ENCODE data around the gene EMILIN1. TPM values are rescaled to one million over a fixed set of nuclear protein-coding genes. Genes with fewer than 3 reads are reported as not detected.

Gene EMILIN1
- polyA plus RNA-seq, 1 of the 3 experiments (the other 2 are of a cell fraction), result 286 TPM

- H3K4me2 ChIP-seq, result no peak overlapping the region
- 95% methylated on average over 17 of the region's 17 CpGs for WGBS (ENCODE audit: low lambda C conversion rate)
- peaks cover 15% of the 10 kb centered on the region for H3F3A ChIP-seq (replicated peaks; ENCODE audit: insufficient read depth)
- H3K27ac ChIP-seq (ENCODE audit: low read depth in 2 of 2, low read length in 1 of 2), result no peak overlapping the region
- peaks cover 28% of the 10 kb centered on the region for H3K79me2 ChIP-seq (ENCODE audit: insufficient read depth)
- no peaks in the 10 kb centered on the region for H3K9me3 ChIP-seq
- no peak for DNase-seq
- no peaks in the 10 kb centered on the region; the same call in 1 of the 2 replicates for H4K20me1 ChIP-seq (ENCODE audit: insufficient read depth)
- H3K9ac ChIP-seq, result no peak overlapping the region
- H3K36me3 ChIP-seq (replicated peaks in 1 of 2; ENCODE audit: control insufficient read depth in 1 of 2, insufficient read depth in 2 of 2, low read length in 1 of 2), result peaks cover 31 to 81% of the 10 kb centered on the region in 2 experiments
- H3K9me2 ChIP-seq, result no peaks in the 10 kb centered on the region
- CTCF ChIA-PET, result interaction anchor here (1.1 to 2.3 kb wide), 8 partner anchors 11 to 193 kb away, joined by 3 to 12 read pairs (median 6); partner anchors contain the start of gene KHK
- H3K4me1 ChIP-seq (ENCODE audit: control insufficient read depth in 1 of 2, insufficient read depth in 2 of 2, low read depth in 1 of 2, low read length in 1 of 2), result peaks cover 8 to 15% of the 10 kb centered on the region in 2 experiments; a peak in 3 of 4 replicates
- no peak overlapping the region for H2AFZ ChIP-seq (ENCODE audit: low read depth)
- no peaks in the 10 kb centered on the region for H3K27me3 ChIP-seq (ENCODE audit: insufficient read depth)
- no peak overlapping the region for H3K4me3 ChIP-seq (ENCODE audit: low read depth in 2 of 2, low read length in 1 of 2)
- TF ChIP-seq REST (IDR thresholded peaks at IDR 0.05; ENCODE audit: low read depth, low read length), result no peak
- no peak for TF ChIP-seq SIN3A (IDR thresholded peaks at IDR 0.05; ENCODE audit: borderline replicate concordance, low read depth, low read length)
- POLR2A ChIA-PET, result interaction anchor here (0.7 to 2.7 kb wide), 3 partner anchors 11 to 12 kb away, joined by 3 to 8 read pairs (median 4); partner anchors contain the start of gene AGBL5
Observed at GRCh38 chr2:27038631-27039339, 39.6 kb upstream of the EMILIN1 start.

GRCh38 chr2:27039426-27039825 lies 39.0 kb upstream of the EMILIN1 start:
- H3K9me2 ChIP-seq, result no peaks in the 10 kb centered on the region
- H3K27ac ChIP-seq (ENCODE audit: low read depth in 2 of 2, low read length in 1 of 2), result no peak overlapping the region
- CTCF ChIA-PET, result interaction anchor here (0.8 to 2.3 kb wide), 7 partner anchors 11 to 78 kb away, joined by 3 to 12 read pairs (median 6); partner anchors contain the start of gene KHK
- no peak overlapping the region for H2AFZ ChIP-seq (ENCODE audit: low read depth)
- no peak overlapping the region for H3K4me2 ChIP-seq
- no peaks in the 10 kb centered on the region for H3K27me3 ChIP-seq (ENCODE audit: insufficient read depth)
- H3K9me3 ChIP-seq, result no peaks in the 10 kb centered on the region
- H3K9ac ChIP-seq, result no peak overlapping the region
- H3K4me3 ChIP-seq (ENCODE audit: low read depth in 2 of 2, low read length in 1 of 2), result no peak overlapping the region
- H3K4me1 ChIP-seq (ENCODE audit: control insufficient read depth in 1 of 2, insufficient read depth in 2 of 2, low read depth in 1 of 2, low read length in 1 of 2), result peaks cover 3 to 10% of the 10 kb centered on the region in 2 experiments; a peak in 2 of 4 replicates
- peaks cover 31 to 81% of the 10 kb centered on the region in 2 experiments for H3K36me3 ChIP-seq (replicated peaks in 1 of 2; ENCODE audit: control insufficient read depth in 1 of 2, insufficient read depth in 2 of 2, low read length in 1 of 2)
- H3F3A ChIP-seq (replicated peaks; ENCODE audit: insufficient read depth), result peaks cover 15% of the 10 kb centered on the region
- peaks cover 22% of the 10 kb centered on the region for H3K79me2 ChIP-seq (ENCODE audit: insufficient read depth)
- WGBS (ENCODE audit: low lambda C conversion rate), result 96% methylated on average over 6 of the region's 6 CpGs
- DNase-seq, result no peak
- POLR2A ChIA-PET, result interaction anchor here (1.5 to 2.7 kb wide), 2 partner anchors 10 to 11 kb away, joined by 4 to 8 read pairs; partner anchors contain the start of gene AGBL5
- no peaks in the 10 kb centered on the region; the same call in 1 of the 2 replicates for H4K20me1 ChIP-seq (ENCODE audit: insufficient read depth)
- TF ChIP-seq CTCF (IDR thresholded peaks at IDR 0.05) (no peak), EP300 (IDR thresholded peaks at IDR 0.05; ENCODE audit: borderline replicate concordance in 1 of 2, low read depth in 1 of 2, low read length in 1 of 2) (no peak), POLR2AphosphoS5 (IDR thresholded peaks at IDR 0.05; ENCODE audit: low read depth, low read length) (no peak), TAF1 (IDR thresholded peaks at IDR 0.05; ENCODE audit: borderline replicate concordance, low read depth, low read length) (no peak), CHD2 (IDR thresholded peaks at IDR 0.05; ENCODE audit: low read length, partially characterized antibody) (no peak), IRF3 (IDR thresholded peaks at IDR 0.05; ENCODE audit: low read depth, low read length) (no peak), GATA2 (CRISPR knock-in tag; IDR thresholded peaks at IDR 0.05) (no peak), USF2 (IDR thresholded peaks at IDR 0.05; ENCODE audit: borderline replicate concordance, low read depth, low read length) (no peak), EZH2phosphoT487 (IDR thresholded peaks at IDR 0.05; ENCODE audit: borderline replicate concordance, low read depth) (no peak), RXRA (IDR thresholded peaks at IDR 0.05; ENCODE audit: borderline replicate concordance, low read depth) (no peak), NRF1 (IDR thresholded peaks at IDR 0.05; ENCODE audit: low read depth, low read length) (no peak), JUND (IDR thresholded peaks at IDR 0.05) (no peak), TEAD4 (IDR thresholded peaks at IDR 0.05; ENCODE audit: borderline replicate concordance, insufficient read depth) (no peak), TCF12 (IDR thresholded peaks at IDR 0.05) (no peak), FOSL2 (IDR thresholded peaks at IDR 0.05; ENCODE audit: borderline replicate concordance, low read depth) (no peak), FOXM1 (IDR thresholded peaks at IDR 0.05; ENCODE audit: low read depth) (no peak), SIN3A (IDR thresholded peaks at IDR 0.05; ENCODE audit: borderline replicate concordance, low read depth, low read length) (no peak)

Data from SK-N-SH (cell line).